DND-41 (cell line): Measurements from ENCODE around the gene MICALL2.

ENCODE experiments used
- ATAC-seq: fragments of 200-7000 bp; cut with Tn5 transposase; 3 replicates; pipeline ENCODE4 v1.9.1; 2021; ENCODE audit warnings: low read depth; ENCODE audit not compliant: insufficient read depth
- DNase-seq: peaks from one replicate; pipeline ENCODE4 v3.0.0-alpha.2; 2020
- H2AFZ ChIP-seq: 2 replicates; pipeline ENCODE4 v1.6.0; 2012; ENCODE audit warnings: low read depth, low read length
- H3K27ac ChIP-seq: 2 replicates; pipeline ENCODE4 v1.5.1; 2012; ENCODE audit warnings: low read length, inconsistent platforms
- H3K27me3 ChIP-seq: fragments of 200-600 bp; sonication (generic); 2 replicates; pipeline ENCODE4 v1.6.0; 2012; ENCODE audit warnings: low read length, mild to moderate bottlenecking, inconsistent platforms; ENCODE audit not compliant: insufficient read depth, poor library complexity
- H3K36me3 ChIP-seq: 2 replicates; pipeline ENCODE4 v1.5.1; 2012; ENCODE audit warnings: low read length, inconsistent platforms; ENCODE audit not compliant: insufficient read depth
- H3K4me1 ChIP-seq: 2 replicates; pipeline ENCODE4 v1.5.1; 2012; ENCODE audit warnings: mild to moderate bottlenecking, low read length; ENCODE audit not compliant: insufficient read depth
- H3K4me2 ChIP-seq: 2 replicates; pipeline ENCODE4 v1.6.0; 2012; ENCODE audit warnings: mild to moderate bottlenecking, moderate library complexity, low read length, inconsistent platforms; ENCODE audit not compliant: insufficient read depth
- H3K4me3 ChIP-seq, 2 experiments: fragments of 200-600 bp in 1 of 2; shearing (Covaris generic) in 1 of 2; 2 replicates each; pipeline ENCODE4 v1.5.1; 2012 to 2016; ENCODE audit warnings: inconsistent platforms in 2 of 2, low read length in 2 of 2, mild to moderate bottlenecking in 2 of 2, low read depth in 1 of 2, moderate library complexity in 1 of 2
- H3K79me2 ChIP-seq: 2 replicates; pipeline ENCODE4 v1.6.0; 2012; ENCODE audit warnings: low read length, inconsistent platforms; ENCODE audit not compliant: insufficient read depth
- H3K9ac ChIP-seq: 2 replicates; pipeline ENCODE4 v1.6.0; 2012; ENCODE audit warnings: low read depth, mild to moderate bottlenecking, inconsistent platforms, low read length, moderate library complexity
- H3K9me3 ChIP-seq: 2 replicates; pipeline ENCODE4 v1.5.1; 2012; ENCODE audit warnings: low read length, moderate library complexity, mild to moderate bottlenecking, inconsistent platforms; ENCODE audit not compliant: insufficient read depth, severe bottlenecking
- H4K20me1 ChIP-seq: 2 replicates; pipeline ENCODE4 v1.6.0; 2012; ENCODE audit warnings: low read length; ENCODE audit not compliant: insufficient read depth
- CTCF ChIP-seq: IDR thresholded peaks from 2 replicates; pipeline ENCODE4 v1.5.1; 2012; ENCODE audit warnings: borderline replicate concordance, low read length, moderate library complexity, mild to moderate bottlenecking; ENCODE audit not compliant: poor library complexity, severe bottlenecking; ENCODE audit errors: extremely low read depth
- EZH2 ChIP-seq: IDR thresholded peaks from 3 replicates; pipeline ENCODE4 v1.6.1; 2012; ENCODE audit warnings: borderline replicate concordance, low read depth, mild to moderate bottlenecking, moderate library complexity, low read length, inconsistent platforms; ENCODE audit not compliant: severe bottlenecking

MICALL2 gene

DNA sequence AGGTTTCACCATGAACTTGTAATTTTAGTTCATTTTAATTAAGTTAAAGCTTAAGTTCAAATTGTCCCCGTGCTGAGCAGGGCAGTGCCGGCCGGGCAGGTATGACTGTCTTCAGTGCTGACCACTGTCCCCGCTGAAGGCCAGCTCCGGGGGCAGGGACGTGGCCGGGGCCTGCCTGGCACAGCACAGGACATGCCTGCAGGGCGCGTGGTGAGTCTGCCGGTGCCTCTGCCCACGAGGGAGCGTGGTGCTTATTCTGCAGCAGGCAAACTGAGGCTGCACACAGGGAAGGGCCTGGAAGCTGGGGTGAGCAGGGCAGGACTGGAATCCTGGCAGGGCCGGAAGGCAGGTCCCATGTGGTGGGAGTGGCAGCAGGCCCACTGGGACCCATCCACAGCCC lies 9.8 kb downstream of the MICALL2 start:
- DNase-seq = no peak
- Histone ChIP-seq H3K9me3 (no peaks in the 10 kb centered on the region), H2AFZ (no peak overlapping the region), H3K4me2 (no peak overlapping the region), H3K36me3 (no peaks in the 10 kb centered on the region), H3K4me1 (no peaks in the 10 kb centered on the region), H3K27me3 (no peaks in the 10 kb centered on the region), H3K79me2 (no peaks in the 10 kb centered on the region), H3K4me3 (no peak overlapping the region), H3K9ac (no peak overlapping the region), H3K27ac (no peak overlapping the region), H4K20me1 (no peaks in the 10 kb centered on the region; the same call in 1 of the 2 replicates)
- no peak for ATAC-seq
- TF ChIP-seq EZH2 (no peak), CTCF (no peak)

GRCh38 chr7:1448958-1449357 lies 10.3 kb downstream of the MICALL2 start:
- no peak for DNase-seq
- Histone ChIP-seq H3K9me3 (no peaks in the 10 kb centered on the region), H3K79me2 (no peaks in the 10 kb centered on the region), H3K27ac (no peak overlapping the region), H2AFZ (no peak overlapping the region), H3K27me3 (no peaks in the 10 kb centered on the region), H3K4me3 (no peak overlapping the region), H3K36me3 (no peaks in the 10 kb centered on the region), H3K4me1 (no peaks in the 10 kb centered on the region), H3K4me2 (no peak overlapping the region), H4K20me1 (no peaks in the 10 kb centered on the region; the same call in 1 of the 2 replicates), H3K9ac (no peak overlapping the region)
- no peak for ATAC-seq
- TF ChIP-seq EZH2 = no peak
- TF ChIP-seq CTCF = peak; percentile 16

GRCh38 chr7:1447551-1448244 lies 11.6 kb downstream of the MICALL2 start:
- Histone ChIP-seq H3K9ac (no peak overlapping the region), H2AFZ (no peak overlapping the region), H3K4me2 (no peak overlapping the region), H4K20me1 (no peaks in the 10 kb centered on the region), H3K9me3 (no peaks in the 10 kb centered on the region), H3K36me3 (no peaks in the 10 kb centered on the region), H3K4me1 (no peaks in the 10 kb centered on the region), H3K27me3 (no peaks in the 10 kb centered on the region), H3K4me3 (no peak overlapping the region), H3K79me2 (no peaks in the 10 kb centered on the region), H3K27ac (no peak overlapping the region)
- no peak for TF ChIP-seq EZH2
- TF ChIP-seq CTCF = no peak
- no peak for ATAC-seq
- no peak for DNase-seq

- H3K9me3 ChIP-seq = no peaks in the 10 kb centered on the region
- no peaks in the 10 kb centered on the region for H3K36me3 ChIP-seq
- TF ChIP-seq CTCF (no peak), EZH2 (no peak)
- no peak for DNase-seq
- H3K9ac ChIP-seq = no peak overlapping the region
- no peaks in the 10 kb centered on the region for H3K79me2 ChIP-seq
- H3K4me2 ChIP-seq = no peak overlapping the region
- H3K4me1 ChIP-seq = no peaks in the 10 kb centered on the region
- no peaks in the 10 kb centered on the region for H3K27me3 ChIP-seq
- no peak for ATAC-seq
- H2AFZ ChIP-seq = no peak overlapping the region
- H3K4me3 ChIP-seq = no peak overlapping the region
- H4K20me1 ChIP-seq = no peaks in the 10 kb centered on the region
- H3K27ac ChIP-seq = no peak overlapping the region
Measured at GRCh38 chr7:1447112-1447511, 12.2 kb downstream of the MICALL2 start.
